ENCODE measurements around the gene SORBS1.

Gene SORBS1

GRCh38 chr10:95391581-95392216 is 169.5 kb downstream of the SORBS1 start:
- DNase-seq (ENCODE audit: low read depth), result peak; percentile 55
- peak; percentile 40 for TF ChIP-seq CTCF (IDR thresholded peaks at IDR 0.05; ENCODE audit: low read depth, low read length, missing control alignments)
- in situ Hi-C loops (cut with HindIII; ENCODE audit: low sequenced_read_pairs), result no loop called here
- no peak overlapping the region for H3K4me3 ChIP-seq (ENCODE audit: low read depth, low read length)

GRCh38 chr10:95391164-95391563 is 170.0 kb downstream of the SORBS1 start:
- DNase-seq (ENCODE audit: low read depth), result no peak
- H3K4me3 ChIP-seq (ENCODE audit: low read depth, low read length), result no peak overlapping the region
- in situ Hi-C loops (cut with HindIII; ENCODE audit: low sequenced_read_pairs), result no loop called here
- no peak for TF ChIP-seq CTCF (IDR thresholded peaks at IDR 0.05; ENCODE audit: low read depth, low read length, missing control alignments)

- no peak for DNase-seq (ENCODE audit: low read depth)
- no peak for TF ChIP-seq CTCF (IDR thresholded peaks at IDR 0.05; ENCODE audit: low read depth, low read length, missing control alignments)
- no peak overlapping the region for H3K4me3 ChIP-seq (ENCODE audit: low read depth, low read length)
- in situ Hi-C loops (cut with HindIII; ENCODE audit: low sequenced_read_pairs), result no loop called here
Observed at GRCh38 chr10:95389982-95390381, 171.2 kb downstream of the SORBS1 start.

GRCh38 chr10:95389176-95389575 is 172.0 kb downstream of the SORBS1 start:
- DNase-seq (ENCODE audit: low read depth), result no peak
- no peak overlapping the region for H3K4me3 ChIP-seq (ENCODE audit: low read depth, low read length)
- TF ChIP-seq CTCF (IDR thresholded peaks at IDR 0.05; ENCODE audit: low read depth, low read length, missing control alignments), result no peak
- in situ Hi-C loops (cut with HindIII; ENCODE audit: low sequenced_read_pairs), result no loop called here

GRCh38 chr10:95388539-95388938 is 172.6 kb downstream of the SORBS1 start:
- no peak overlapping the region for H3K4me3 ChIP-seq (ENCODE audit: low read depth, low read length)
- DNase-seq (ENCODE audit: low read depth), result no peak
- in situ Hi-C loops (cut with HindIII; ENCODE audit: low sequenced_read_pairs), result no loop called here
- no peak for TF ChIP-seq CTCF (IDR thresholded peaks at IDR 0.05; ENCODE audit: low read depth, low read length, missing control alignments)

GRCh38 chr10:95388109-95388471 is 173.1 kb downstream of the SORBS1 start:
- no peak for TF ChIP-seq CTCF (IDR thresholded peaks at IDR 0.05; ENCODE audit: low read depth, low read length, missing control alignments)
- in situ Hi-C loops (cut with HindIII; ENCODE audit: low sequenced_read_pairs), result no loop called here
- no peak overlapping the region for H3K4me3 ChIP-seq (ENCODE audit: low read depth, low read length)
- DNase-seq (ENCODE audit: low read depth), result no peak

Data from astrocyte of the cerebellum (primary cell).